ENCODE measurements around the gene TMEM63C.
"Not testable (repeated sequence)": the region's sequence is repeated elsewhere in the genome, so short reads cannot be mapped to it uniquely, and the experiment has no call there.

Gene TMEM63C

GRCh38 chr14:77157740-77158139, 23.9 kb upstream of the TMEM63C start:
- no peak for DNase-seq

GRCh38 chr14:77158175-77158881, 23.3 kb upstream of the TMEM63C start:
- no peak for DNase-seq

GRCh38 chr14:77158882-77159255, 22.7 kb upstream of the TMEM63C start:
- DNase-seq, result no peak

- no peak for DNase-seq
Measured at GRCh38 chr14:77161011-77161410, 20.6 kb upstream of the TMEM63C start.

GRCh38 chr14:77170045-77170444, 11.6 kb upstream of the TMEM63C start:
- DNase-seq, result no peak

- DNase-seq, result no peak
Measured at GRCh38 chr14:77172916-77173315, 8.7 kb upstream of the TMEM63C start.

DNA sequence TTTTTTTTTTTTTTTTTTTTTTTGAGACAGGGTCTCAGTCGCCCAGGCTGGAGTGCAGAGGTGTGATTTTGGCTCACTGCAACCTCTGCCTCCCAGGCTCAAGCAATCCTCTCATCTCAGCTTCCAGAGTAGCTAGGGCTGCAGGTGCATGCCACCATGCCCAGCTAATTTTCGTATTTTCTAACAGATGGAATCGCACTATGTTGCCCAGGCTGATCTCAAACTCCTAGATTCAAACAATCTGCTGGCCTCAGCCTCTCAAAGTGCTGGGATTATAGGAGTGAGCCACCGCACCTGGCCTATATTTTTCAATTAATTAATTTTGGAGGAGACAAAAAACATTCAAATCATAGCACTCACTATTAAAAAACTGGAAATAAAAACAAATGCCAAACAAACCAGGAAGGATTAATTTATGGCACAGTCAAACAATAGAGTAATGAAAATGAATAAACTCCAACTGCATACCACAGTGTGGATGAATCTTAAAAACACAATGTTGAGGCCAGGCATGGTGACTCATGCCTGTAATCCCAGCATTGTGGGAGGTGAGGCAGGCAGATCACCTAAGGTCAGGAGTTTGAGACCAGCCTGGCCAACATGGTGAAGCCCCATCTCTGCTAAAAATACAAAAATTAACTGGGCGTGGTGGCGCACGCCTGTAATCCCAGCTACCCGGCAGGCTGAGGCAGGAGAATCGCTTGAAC, 7.5 kb upstream of the TMEM63C start:
- DNase-seq, result not testable (repeated sequence)

GRCh38 chr14:77175843-77176242, 5.8 kb upstream of the TMEM63C start:
- DNase-seq, result no peak

GRCh38 chr14:77177702-77178101, 3.9 kb upstream of the TMEM63C start:
- no peak for DNase-seq

DNA sequence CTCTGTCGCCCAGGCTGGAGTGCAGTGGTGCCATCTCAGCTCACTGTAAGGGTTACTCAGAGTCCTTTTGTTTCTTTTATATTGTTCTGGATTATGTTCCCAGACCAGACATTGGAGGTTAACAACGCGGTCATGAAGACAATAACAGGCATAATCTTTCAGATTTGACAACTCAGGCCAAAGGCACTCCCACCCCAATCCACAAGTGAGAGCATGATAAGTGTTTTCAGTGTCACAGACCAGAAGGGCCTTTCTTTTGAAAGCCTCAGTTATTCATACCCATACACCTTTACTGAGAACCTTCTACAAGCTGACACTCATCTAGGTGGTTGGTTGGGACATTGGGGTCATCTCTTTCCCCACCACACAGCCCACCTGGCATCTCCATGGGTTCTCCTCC, 2.9 kb upstream of the TMEM63C start:
- no peak for DNase-seq

GRCh38 chr14:77180726-77181602, 634 bp upstream of the TMEM63C start:
- DNase-seq, result no peak

- DNase-seq, result no peak
Measured at GRCh38 chr14:77183896-77184295, 2.3 kb downstream of the TMEM63C start.

DNA sequence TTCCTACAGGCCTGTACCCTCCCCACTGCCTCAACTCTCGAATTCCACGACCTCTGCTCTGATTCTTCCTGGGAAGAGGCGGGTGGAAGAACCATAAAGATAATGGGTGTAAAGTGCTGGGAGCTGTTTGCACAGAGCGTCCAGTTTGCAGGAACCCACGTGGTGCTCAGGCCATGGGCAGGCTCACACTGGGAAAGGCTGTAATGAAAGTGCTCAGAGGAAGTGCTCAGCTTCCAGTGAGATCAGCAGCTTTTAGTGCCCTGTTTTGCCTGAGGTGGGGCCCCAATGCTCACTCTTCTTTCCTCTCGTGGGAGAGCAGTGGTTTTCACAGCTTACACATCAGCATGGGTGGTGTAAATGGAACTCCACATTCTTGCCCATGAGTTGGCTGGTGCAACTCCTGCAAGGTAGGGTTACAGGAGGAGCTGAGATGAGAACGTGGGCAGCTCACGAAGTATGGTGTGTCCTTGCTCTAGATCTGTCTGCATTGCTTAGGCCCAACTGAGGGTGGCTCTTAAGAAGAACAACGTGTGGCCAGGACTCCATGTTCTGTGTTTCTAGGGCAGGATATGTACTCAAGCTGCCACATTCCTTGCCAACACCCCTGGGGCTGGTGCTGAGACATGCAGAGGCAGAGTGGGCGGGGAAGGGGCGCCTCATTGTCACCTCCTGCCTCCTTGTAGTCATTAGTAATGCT, 2.9 kb downstream of the TMEM63C start:
- no peak for DNase-seq

GRCh38 chr14:77185093-77185465, 3.5 kb downstream of the TMEM63C start:
- no peak for DNase-seq

GRCh38 chr14:77186911-77187648, 5.5 kb downstream of the TMEM63C start:
- DNase-seq, result no peak

- no peak for DNase-seq
Measured at GRCh38 chr14:77187649-77188012, 6.0 kb downstream of the TMEM63C start.

DNA sequence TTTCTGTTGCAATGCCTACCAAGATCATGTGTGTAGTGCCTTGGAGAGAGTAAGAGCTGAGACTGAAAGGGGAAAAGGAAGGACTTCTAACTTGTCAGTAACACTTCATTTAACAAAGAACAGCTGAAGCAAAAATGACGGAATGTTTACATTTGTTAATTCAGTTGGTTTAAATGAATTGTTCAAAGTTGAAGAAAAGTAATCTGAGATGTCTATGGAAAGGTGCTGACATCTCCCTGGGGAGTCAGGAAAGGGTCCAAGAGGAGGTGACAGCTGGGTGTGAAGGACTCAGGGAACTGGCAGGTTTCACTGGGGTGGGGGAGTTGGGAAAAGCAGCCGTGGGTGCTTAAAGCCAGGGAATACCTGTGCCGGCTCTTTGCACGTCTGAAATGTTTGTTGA, 7.9 kb downstream of the TMEM63C start:
- no peak for DNase-seq

GRCh38 chr14:77190977-77191376, 9.4 kb downstream of the TMEM63C start:
- no peak for DNase-seq

GRCh38 chr14:77194706-77195105, 13.1 kb downstream of the TMEM63C start:
- DNase-seq, result no peak

- no peak for DNase-seq
Measured at GRCh38 chr14:77195766-77196165, 14.2 kb downstream of the TMEM63C start.

DNA sequence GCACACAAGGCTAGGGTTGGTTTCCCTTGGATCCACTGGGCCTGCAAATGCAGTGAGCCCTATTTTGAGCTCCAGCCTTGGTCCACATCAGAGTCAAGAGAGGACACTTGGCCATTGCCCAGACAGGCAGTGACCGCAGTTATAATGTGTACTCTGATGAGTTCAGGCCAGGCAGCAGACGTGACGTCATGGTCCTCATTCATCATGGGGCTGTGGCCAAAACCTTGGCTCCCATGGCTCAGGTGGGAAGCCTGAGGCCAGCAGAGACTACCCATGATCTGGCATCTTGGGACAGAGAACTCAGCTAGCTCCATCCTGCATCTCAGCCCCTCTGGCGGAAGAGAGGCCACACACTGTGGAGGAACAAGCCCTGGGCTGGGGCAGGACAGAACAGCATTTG, 16.4 kb downstream of the TMEM63C start:
- no peak for DNase-seq

DNA sequence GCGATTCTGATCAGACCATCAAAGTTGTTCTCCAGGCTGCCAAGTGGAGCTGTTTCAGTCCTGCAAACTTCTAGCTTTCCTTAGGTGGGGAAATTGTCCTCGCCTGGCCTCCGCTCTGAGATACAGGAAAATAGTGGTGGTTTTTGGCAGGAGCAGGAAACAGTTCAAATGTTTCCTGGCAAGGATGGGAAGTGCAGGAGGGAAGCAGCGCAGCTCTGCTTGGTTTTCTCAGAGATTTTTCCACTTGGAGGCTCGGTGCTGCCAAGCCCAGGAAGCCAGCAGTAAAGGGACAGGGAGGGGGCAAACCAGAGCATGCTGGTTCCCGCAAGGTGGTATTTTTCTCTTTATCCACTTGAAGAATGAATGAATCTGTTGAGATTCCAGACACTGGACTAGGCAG, 17.0 kb downstream of the TMEM63C start:
- no peak for DNase-seq

- DNase-seq, result no peak
Measured at GRCh38 chr14:77199590-77199989, 18.0 kb downstream of the TMEM63C start.
